HCT116 (cell line): ENCODE data around the gene OR2AG1. TPM values are rescaled to one million over a fixed set of nuclear protein-coding genes. Genes with fewer than 3 reads are reported as not detected.

Source experiments
- ATAC-seq: fragments of 200-7000 bp; cut with Tn5 transposase; 2 replicates; pipeline ENCODE4 v1.9.1; 2020; ENCODE audit warnings: mild to moderate bottlenecking, moderate library complexity
- BruUV-seq: library from RNA; stranded (reverse); fragments of 400-500 nt; replicated peaks from 2 replicates; lab custom pipeline; 2021; lab: Mats Ljungman, UMichigan
- CTCF ChIA-PET: fragments of 300-600 bp; sonication (Branson Sonifier 250); formaldehyde crosslinking; loops from one replicate; lab custom pipeline; 2021; ENCODE audit warnings: antibody characterized with exemption; lab: Charles Lee
- POLR2A ChIA-PET: fragments of 300-600, 350-600 bp; sonication (Branson Sonifier 250); formaldehyde crosslinking; loops from one replicate; lab custom pipeline; 2021; ENCODE audit warnings: antibody characterized with exemption; lab: Charles Lee
- RAD21 ChIA-PET, 2 experiments: fragments of 300-600 bp; sonication (Branson Sonifier 250); formaldehyde crosslinking; loops; one replicate each; lab custom pipeline; 2023; ENCODE audit warnings: low total read pairs in 2 of 2; ENCODE audit not compliant: uncharacterized antibody in 2 of 2, unreplicated experiment in 2 of 2, low non-redundant PET in 1 of 2; lab: Charles Lee
- DNase-seq: peaks from one replicate; pipeline ENCODE4 v3.0.0-alpha.2; 2010; ENCODE audit warnings: low read depth, low spot score
- H2AFZ ChIP-seq: fragments of 200-600 bp; shearing (Covaris generic), sonication (generic); 2 replicates; pipeline ENCODE4 v1.6.1; 2017; ENCODE audit warnings: low read depth, mixed run types, mixed read lengths, antibody characterized with exemption, low read length; ENCODE audit not compliant: poor library complexity, severe bottlenecking
- H3K27ac ChIP-seq: 2 replicates; pipeline ENCODE4 v1.5.1; 2012; ENCODE audit warnings: low read depth, low read length
- H3K27me3 ChIP-seq: fragments of 200-600 bp; sonication (generic); 2 replicates; pipeline ENCODE4 v1.6.1; 2016; ENCODE audit warnings: mixed run types, low read length, mixed read lengths; ENCODE audit not compliant: insufficient read depth
- H3K36me3 ChIP-seq, 2 experiments: fragments of 200-500 bp in 1 of 2; fragments of 200-600 bp in 1 of 2; sonication (Bioruptor generic) in 1 of 2; sonication (generic) in 1 of 2; 2 replicates each; pipeline versions ENCODE4 v1.5.1 to v1.6.1; 2014 to 2016; ENCODE audit warnings: low read length in 2 of 2, inconsistent platforms in 1 of 2, mixed read lengths in 1 of 2, mixed run types in 1 of 2; ENCODE audit not compliant: insufficient read depth in 2 of 2, control insufficient read depth in 1 of 2
- H3K4me1 ChIP-seq, 2 experiments: fragments of 200-600 bp in 1 of 2; sonication (generic) in 1 of 2; 2 replicates each; pipeline versions ENCODE4 v1.5.1 to v1.6.1; 2012 to 2017; ENCODE audit warnings: low read length in 2 of 2, inconsistent platforms in 1 of 2, mild to moderate bottlenecking in 1 of 2, mixed read lengths in 1 of 2, mixed run types in 1 of 2, moderate library complexity in 1 of 2; ENCODE audit not compliant: insufficient read depth in 2 of 2, control insufficient read depth in 1 of 2
- H3K4me2 ChIP-seq: fragments of 200-600 bp; sonication (generic); 2 replicates; pipeline ENCODE4 v1.6.1; 2017; ENCODE audit warnings: mixed run types, low read length, mixed read lengths
- H3K4me3 ChIP-seq, 2 experiments: fragments of 200-600 bp in 1 of 2; sonication (generic) in 1 of 2; replicated peaks in 1 of 2; 2 replicates each; pipeline ENCODE4 v1.5.1; 2011 to 2016; ENCODE audit warnings: low read length in 2 of 2, control low read depth in 1 of 2, low read depth in 1 of 2, mild to moderate bottlenecking in 1 of 2, mixed read lengths in 1 of 2, mixed run types in 1 of 2
- H3K79me2 ChIP-seq: fragments of 200-600 bp; sonication (generic); 2 replicates; pipeline ENCODE4 v1.6.1; 2017; ENCODE audit warnings: mild to moderate bottlenecking, mixed run types, low read length, moderate library complexity, mixed read lengths; ENCODE audit not compliant: insufficient read depth
- H3K9ac ChIP-seq: fragments of 200-600 bp; sonication (generic); 2 replicates; pipeline ENCODE4 v1.6.1; 2016; ENCODE audit warnings: low read length, mixed read lengths
- H3K9me2 ChIP-seq: fragments of 200-600 bp; sonication (generic), shearing (Covaris generic); 2 replicates; pipeline ENCODE4 v1.6.1; 2017; ENCODE audit warnings: mixed run types, mild to moderate bottlenecking, moderate library complexity; ENCODE audit not compliant: insufficient read depth
- H3K9me3 ChIP-seq, 2 experiments: fragments of 200-500 bp in 1 of 2; fragments of 200-600 bp in 1 of 2; sonication (Bioruptor generic) in 1 of 2; sonication (generic) in 1 of 2; 2 replicates each; pipeline ENCODE4 v1.6.1; 2014 to 2017; ENCODE audit warnings: low read length in 2 of 2, mixed read lengths in 2 of 2, inconsistent platforms in 1 of 2, low read depth in 1 of 2, mild to moderate bottlenecking in 1 of 2, mixed run types in 1 of 2, moderate library complexity in 1 of 2; ENCODE audit not compliant: control insufficient read depth in 1 of 2, insufficient read depth in 1 of 2
- H4K20me1 ChIP-seq: fragments of 200-600 bp; sonication (generic), shearing (Covaris generic); 2 replicates; pipeline ENCODE4 v1.6.1; 2017; ENCODE audit warnings: mixed run types, mild to moderate bottlenecking, moderate library complexity; ENCODE audit not compliant: insufficient read depth
- CTCF ChIP-seq, 3 experiments: fragments of 200-600 bp in 1 of 3; sonication (generic) in 1 of 3; IDR thresholded peaks in 2 of 3; conservative IDR thresholded peaks in 1 of 3; 2 replicates each; pipeline ENCODE4 v1.5.1; 2012 to 2017; ENCODE audit warnings: low read depth in 2 of 3, low read length in 2 of 3, antibody characterized with exemption in 1 of 3, borderline replicate concordance in 1 of 3, control low read depth in 1 of 3, mild to moderate bottlenecking in 1 of 3, mixed read lengths in 1 of 3, mixed run types in 1 of 3, moderate library complexity in 1 of 3; ENCODE audit not compliant: insufficient read depth in 1 of 3
- EGR1 ChIP-seq: IDR thresholded peaks from 2 replicates; pipeline ENCODE4 v1.6.1; 2012; ENCODE audit warnings: low read depth
- EZH2 ChIP-seq: fragments of 200-600 bp; sonication (generic); IDR thresholded peaks from 2 replicates; pipeline ENCODE4 v1.6.1; 2017; ENCODE audit warnings: antibody characterized with exemption, mixed run types
- ZBTB33 ChIP-seq: IDR thresholded peaks from 2 replicates; pipeline ENCODE4 v1.6.1; 2011; ENCODE audit warnings: mild to moderate bottlenecking, low read length, moderate library complexity; ENCODE audit not compliant: insufficient replicate concordance; ENCODE audit errors: extremely low read depth
- ZNF274 ChIP-seq: fragments of 200-500 bp; sonication (Bioruptor generic); IDR thresholded peaks from 2 replicates; pipeline ENCODE4 v1.6.1; 2014; ENCODE audit warnings: mild to moderate bottlenecking, low read depth, low read length, inconsistent platforms
- intact Hi-C: fragments of 100-400 bp; cut with micrococcal nuclease; formaldehyde crosslinking; loops from 2 replicates; pipeline ENCODE4 v1.10.0; 2022
- total RNA-seq: library from RNA; stranded (reverse); gene quantifications from one replicate; pipeline ENCODE4 v1.2.1, GENCODE V29; 2021; ENCODE audit not compliant: unreplicated experiment
- TF ChIP-seq, protein P1 (sequence below): IDR thresholded peaks from 2 replicates; pipeline ENCODE4 v1.6.1; 2012

OR2AG1 gene
- total RNA-seq, 1 experiment from 2014 or later, result not detected

DNA sequence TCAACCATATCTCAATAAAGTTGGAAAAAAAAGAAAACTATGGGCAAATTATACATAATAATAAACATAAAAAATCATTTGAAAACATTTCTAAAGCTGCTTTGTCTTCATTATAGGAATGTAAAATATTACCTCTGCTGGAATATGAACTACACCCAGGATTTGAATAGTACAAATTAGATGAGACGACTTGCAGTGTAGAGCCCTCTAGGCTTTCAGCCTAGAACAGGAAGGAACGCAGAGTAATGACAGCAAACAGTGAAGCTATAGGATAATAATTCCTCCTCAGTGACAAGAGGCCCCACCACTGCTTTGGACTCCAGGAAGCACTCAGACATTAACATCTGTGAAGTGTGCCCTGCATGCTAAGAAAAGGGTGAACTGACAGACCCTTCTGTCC, 7.7 kb downstream of the OR2AG1 start (continued):
- TF ChIP-seq, protein P1, sequence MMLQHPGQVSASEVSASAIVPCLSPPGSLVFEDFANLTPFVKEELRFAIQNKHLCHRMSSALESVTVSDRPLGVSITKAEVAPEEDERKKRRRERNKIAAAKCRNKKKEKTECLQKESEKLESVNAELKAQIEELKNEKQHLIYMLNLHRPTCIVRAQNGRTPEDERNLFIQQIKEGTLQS, result no peak
- TF ChIP-seq, all 23 proteins: peak for 0

DNA sequence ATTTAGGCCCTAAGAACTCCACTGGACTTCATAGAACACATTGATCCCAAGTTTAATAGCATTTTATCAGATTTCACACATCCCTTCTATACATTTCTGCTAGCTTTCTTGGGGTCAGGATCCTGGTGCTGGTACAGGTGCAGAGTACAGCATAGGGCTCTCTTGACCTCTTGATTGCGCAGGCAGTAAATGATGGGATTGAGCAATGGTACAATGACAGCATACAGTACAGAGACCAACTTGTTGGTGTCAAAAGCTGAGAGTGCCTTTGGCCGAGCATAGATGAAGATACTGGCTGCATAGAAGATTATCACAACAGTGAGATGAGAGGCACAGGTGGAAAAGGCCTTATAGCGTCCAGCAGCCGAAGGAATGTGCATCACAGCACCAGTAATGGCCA, 11.8 kb downstream of the OR2AG1 start:
- no peak for TF ChIP-seq ZBTB33
- no peak for TF ChIP-seq EZH2
- TF ChIP-seq, protein P1, result no peak
- TF ChIP-seq CTCF (IDR thresholded peaks at IDR 0.05 in 2 of 3, conservative IDR thresholded peaks at IDR 0.05 in 1 of 3; ENCODE audit: borderline replicate concordance in 1 of 3, insufficient read depth in 1 of 3, low read depth in 2 of 3, low read length in 2 of 3), result no peak
- TF ChIP-seq ZNF274, result no peak
- TF ChIP-seq EGR1, result no peak
- Histone ChIP-seq H3K4me2 (no peak overlapping the region), H3K36me3 (no peaks in the 10 kb centered on the region), H3K9me2 (no peaks in the 10 kb centered on the region), H3K4me1 (no peaks in the 10 kb centered on the region), H3K9ac (no peak overlapping the region), H2AFZ (no peak overlapping the region), H3K27ac (no peak overlapping the region), H3K79me2 (no peaks in the 10 kb centered on the region), H3K9me3 (no peaks in the 10 kb centered on the region), H4K20me1 (no peaks in the 10 kb centered on the region), H3K4me3 (no peak overlapping the region), H3K27me3 (peaks cover 10% of the 10 kb centered on the region; the same call in 1 of the 2 replicates)
- RAD21 ChIA-PET, result no interaction called here
- ATAC-seq, result no peak
- intact Hi-C loops, result no loop called here
- DNase-seq, result no peak
- CTCF ChIA-PET, result no interaction called here
- BruUV-seq, result no TSS peak
- POLR2A ChIA-PET, result no interaction called here
